GM12874 (cell line): Measurements from ENCODE around the gene SPAG16.

ENCODE experiments used
- TF ChIP-seq, protein P1 (sequence below): IDR thresholded peaks from 2 replicates; pipeline ENCODE4 v1.5.1; 2011; ENCODE audit warnings: low read depth, mild to moderate bottlenecking, control low read depth, low read length, moderate library complexity; ENCODE audit not compliant: insufficient read depth

Gene SPAG16

GRCh38 chr2:214050731-214051130 lies 766.5 kb downstream of the SPAG16 start:
- TF ChIP-seq, protein P1, sequence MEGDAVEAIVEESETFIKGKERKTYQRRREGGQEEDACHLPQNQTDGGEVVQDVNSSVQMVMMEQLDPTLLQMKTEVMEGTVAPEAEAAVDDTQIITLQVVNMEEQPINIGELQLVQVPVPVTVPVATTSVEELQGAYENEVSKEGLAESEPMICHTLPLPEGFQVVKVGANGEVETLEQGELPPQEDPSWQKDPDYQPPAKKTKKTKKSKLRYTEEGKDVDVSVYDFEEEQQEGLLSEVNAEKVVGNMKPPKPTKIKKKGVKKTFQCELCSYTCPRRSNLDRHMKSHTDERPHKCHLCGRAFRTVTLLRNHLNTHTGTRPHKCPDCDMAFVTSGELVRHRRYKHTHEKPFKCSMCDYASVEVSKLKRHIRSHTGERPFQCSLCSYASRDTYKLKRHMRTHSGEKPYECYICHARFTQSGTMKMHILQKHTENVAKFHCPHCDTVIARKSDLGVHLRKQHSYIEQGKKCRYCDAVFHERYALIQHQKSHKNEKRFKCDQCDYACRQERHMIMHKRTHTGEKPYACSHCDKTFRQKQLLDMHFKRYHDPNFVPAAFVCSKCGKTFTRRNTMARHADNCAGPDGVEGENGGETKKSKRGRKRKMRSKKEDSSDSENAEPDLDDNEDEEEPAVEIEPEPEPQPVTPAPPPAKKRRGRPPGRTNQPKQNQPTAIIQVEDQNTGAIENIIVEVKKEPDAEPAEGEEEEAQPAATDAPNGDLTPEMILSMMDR, result no peak

GRCh38 chr2:214051585-214051984 lies 767.3 kb downstream of the SPAG16 start:
- TF ChIP-seq, protein P1, result no peak

GRCh38 chr2:214052235-214052634 lies 768.0 kb downstream of the SPAG16 start:
- TF ChIP-seq, protein P1, result no peak

- TF ChIP-seq, protein P1, result no peak
These were observed 773.7 kb downstream of the SPAG16 start for GRCh38 chr2:214057986-214058385.

DNA sequence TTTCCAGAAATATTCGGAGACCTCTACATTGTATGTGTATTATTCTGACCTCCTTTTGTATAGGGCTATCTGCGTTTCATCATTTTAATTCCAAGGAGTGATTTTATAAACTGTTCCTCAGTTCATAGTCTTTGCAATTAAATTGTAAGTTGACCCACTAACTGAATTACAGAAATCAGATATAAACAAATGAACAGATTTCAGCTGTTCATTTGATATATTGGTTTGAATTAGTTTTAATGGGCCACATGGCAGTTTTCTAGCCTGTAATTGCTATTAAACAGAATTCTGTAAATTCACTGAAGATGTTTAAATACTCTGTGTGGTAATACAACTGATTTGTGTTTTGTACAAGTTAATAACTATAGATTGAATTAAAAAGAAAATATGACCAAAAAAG lies 780.2 kb downstream of the SPAG16 start:
- TF ChIP-seq, protein P1, result no peak

DNA sequence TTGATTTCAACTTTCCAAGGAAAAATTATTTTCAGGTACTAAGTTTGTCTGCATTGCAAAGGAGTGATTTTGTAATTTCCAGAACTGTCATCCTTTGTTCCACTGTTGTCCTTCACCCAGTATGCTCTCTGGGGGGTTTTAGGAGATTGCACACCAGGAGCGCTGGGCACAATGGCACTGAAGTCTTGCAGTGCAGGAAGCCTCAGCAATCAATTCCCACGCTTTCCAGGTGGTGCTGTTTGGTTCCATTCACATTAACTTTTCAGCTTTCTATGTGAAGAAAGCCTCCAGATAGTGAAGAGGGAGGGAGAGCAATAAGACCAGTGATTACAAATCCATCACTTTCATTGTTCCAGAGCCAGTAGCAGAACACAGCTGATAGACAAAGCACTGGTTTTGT lies 782.6 kb downstream of the SPAG16 start:
- TF ChIP-seq, protein P1, result no peak

GRCh38 chr2:214069254-214069653 lies 785.0 kb downstream of the SPAG16 start:
- TF ChIP-seq, protein P1, result no peak

DNA sequence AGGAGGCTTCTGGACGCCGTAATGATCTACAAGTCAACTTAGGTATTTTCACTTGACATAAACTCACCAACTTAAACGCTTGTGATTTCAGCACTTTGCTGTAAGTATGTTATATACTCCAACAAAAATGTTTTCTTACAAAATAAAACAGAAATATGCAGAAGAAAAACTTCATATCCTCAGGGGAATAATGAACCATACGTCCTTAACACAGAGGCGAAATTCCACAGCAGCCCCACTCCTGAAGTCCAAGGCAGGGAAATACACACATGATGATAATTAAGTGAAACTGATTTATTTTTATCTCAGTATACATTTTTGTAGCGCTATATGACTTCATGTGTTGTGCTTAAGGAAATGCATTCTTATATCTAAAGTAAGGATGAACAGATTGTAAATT lies 791.2 kb downstream of the SPAG16 start:
- TF ChIP-seq, protein P1, result no peak
